Stimulated activated CD4-positive, alpha-beta T cell treated with anti-CD3 and anti-CD28 coated beads, Interleukin-4, amount 100 ng/mL, for 24 hours (primary cell): ENCODE data around the gene RPL3.

ENCODE experiments used
- DNase-seq: peaks from one replicate; pipeline ENCODE4 v3.0.0-alpha.2; 2020

RPL3 gene

GRCh38 chr22:39297490-39298240 is 21.8 kb downstream of the RPL3 start:
- no peak for DNase-seq

DNA sequence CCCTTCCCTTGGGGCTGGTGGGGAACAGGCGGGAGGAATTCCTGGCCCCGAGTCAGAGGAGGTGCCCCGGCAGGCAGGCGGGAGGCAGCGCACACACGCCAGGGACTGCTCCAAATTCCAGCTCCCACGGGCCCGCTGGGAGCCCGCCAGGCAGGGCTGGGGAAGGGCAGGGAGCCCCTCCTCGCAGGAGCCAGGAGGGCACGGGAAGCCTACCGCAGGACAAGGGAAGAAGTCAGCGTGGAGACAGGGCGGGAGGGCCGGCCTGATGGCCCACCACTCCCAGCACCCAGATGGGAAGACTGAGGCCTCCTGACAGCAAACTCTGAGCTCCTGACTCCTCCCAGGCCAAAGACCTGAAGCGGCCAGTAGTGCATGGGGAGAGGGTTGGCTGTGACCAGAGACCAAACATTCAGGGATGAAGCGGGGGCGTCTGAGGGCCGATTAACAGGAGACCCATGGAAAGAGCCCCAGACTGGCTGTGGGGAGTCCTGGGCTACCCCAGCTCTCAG is 22.4 kb downstream of the RPL3 start:
- no peak for DNase-seq

DNA sequence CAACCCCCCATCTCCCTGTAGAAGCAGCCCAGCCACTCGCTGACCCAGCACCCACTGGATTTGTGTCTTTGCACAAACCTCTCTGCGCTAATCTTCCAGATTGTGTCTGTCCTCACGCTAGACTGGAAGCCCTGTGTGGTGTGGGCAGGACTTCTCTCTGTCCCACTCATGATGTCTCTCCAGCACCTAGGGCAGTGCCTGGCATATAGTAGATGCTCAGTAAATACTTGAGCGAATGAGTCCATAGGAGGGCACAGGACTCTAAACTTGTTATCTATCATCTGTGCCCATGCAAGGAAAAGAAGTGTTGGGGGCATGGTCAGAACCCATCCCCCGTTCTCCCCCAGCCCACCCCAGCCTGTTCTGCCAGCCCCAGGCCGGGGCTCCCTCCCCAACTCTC is 22.9 kb downstream of the RPL3 start:
- no peak for DNase-seq

DNA sequence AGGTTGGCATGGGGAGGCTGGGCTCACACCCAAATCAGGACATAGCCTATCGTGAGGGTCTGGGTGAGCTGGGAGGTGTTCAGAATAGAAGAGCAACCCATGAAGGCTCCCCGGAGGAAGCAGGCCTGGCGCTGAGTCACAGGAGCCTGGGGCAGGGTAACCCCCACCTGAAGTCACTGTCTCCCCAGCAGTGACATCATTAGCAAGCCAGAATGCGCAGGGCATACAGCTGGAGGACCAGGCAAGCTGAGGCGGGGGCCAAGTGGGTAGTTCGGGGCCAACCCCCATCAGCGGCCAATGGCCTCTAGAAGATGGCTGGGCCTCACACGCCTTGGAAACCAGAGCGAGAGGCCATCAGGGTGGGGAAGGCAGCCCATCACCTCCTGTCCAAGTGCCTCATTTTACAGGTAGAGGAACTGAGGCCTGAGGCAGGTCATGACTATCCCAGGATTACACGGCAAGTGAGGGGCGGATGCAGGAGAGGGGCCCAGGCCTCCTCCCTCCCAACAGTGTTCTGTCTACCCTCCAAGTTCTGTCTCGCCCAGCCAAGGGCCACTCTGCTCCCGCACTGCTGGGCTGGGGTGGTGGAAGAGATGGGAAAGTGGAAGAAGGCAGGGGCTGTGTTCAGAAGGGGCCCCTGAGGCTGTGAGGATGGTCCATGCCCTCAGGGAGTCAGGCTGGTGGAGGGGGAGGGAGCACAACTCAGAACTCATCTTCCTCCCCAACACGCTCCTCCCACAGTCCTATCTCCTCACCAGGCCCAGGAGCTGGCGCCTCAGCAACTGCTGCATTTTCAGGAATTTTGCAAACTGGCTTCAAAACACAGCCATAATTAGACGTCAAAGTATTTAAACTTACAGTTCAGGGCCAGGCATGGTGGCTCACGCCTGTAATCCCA is 24.6 kb downstream of the RPL3 start:
- DNase-seq, result no peak

DNA sequence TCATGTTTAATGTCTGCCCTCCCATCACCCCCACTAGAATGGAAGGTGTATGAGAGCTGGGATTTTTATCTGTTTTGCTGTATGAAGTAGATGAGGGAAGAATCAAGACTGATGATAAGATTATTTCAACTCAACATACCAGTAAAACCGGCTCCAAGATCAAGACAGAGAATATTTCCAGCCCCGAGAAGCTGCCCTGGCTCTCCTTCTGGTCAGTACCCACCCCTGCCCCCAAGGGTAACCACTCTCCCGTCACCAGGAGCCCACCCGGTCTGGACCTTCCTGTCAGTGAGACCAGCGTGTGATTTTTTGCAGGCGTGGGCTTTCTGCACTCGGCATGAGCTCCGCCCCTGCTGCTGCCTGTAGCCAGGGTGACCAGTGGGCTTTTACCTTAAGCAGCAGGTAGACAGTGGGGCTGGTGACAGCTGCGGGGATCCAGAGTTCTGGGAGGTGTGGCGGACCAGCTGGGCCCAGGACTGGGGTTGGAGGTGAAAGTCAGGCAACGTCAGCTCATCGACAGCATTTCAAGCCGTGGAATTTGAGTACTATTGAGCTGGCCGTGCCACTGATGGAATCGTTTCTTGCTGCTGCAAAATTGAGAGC is 25.6 kb downstream of the RPL3 start:
- no peak for DNase-seq

DNA sequence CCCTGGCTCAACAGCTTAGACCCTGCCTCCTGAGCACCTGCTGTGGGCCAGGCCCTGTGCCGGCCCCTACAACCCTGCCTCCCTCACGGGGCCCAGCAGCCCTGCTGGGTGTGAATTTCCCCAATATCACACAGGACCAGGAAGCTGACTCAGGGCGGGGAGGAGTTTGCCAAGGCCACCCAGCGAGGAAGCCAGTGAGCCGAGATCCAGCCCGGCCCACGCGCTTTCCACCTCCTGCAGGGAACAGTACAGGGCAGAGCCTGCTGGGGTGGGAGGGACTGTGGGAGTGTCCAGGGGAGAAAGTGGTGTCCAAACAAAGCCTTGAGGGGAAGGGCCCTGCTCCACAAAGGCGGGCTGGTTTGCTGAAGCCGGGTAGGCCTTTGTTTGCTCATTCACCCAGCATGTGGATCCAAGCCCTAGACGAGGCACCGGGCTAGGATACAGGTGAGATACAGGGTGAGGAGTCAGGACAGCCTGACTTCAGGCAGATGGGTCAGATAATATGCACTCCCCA is 26.8 kb downstream of the RPL3 start:
- DNase-seq, result no peak

GRCh38 chr22:39292031-39292462 is 27.4 kb downstream of the RPL3 start:
- DNase-seq, result no peak

GRCh38 chr22:39291523-39291922 is 27.9 kb downstream of the RPL3 start:
- DNase-seq, result no peak

DNA sequence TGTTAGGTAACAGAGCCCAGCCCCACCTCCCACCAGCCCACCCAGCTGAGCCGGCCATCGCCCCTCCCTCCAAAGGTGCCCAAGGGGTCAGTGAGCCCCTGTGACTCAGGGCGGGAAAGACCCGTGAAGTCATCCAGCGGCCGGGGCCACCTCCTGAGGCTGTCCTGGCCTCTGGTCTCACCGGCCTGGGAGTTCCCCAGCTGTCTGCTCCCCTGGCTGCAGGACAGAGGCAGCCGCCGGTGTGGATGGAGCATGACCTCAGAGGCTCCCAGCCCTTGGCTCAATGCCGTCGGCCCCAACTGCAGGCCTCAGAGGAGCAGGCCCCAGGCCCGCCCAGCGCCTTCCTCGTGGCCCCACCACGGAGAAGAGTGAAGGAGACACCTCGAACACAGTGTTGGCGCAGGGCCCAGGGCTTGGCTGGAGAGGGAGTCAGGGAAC is 28.7 kb downstream of the RPL3 start:
- no peak for DNase-seq

DNA sequence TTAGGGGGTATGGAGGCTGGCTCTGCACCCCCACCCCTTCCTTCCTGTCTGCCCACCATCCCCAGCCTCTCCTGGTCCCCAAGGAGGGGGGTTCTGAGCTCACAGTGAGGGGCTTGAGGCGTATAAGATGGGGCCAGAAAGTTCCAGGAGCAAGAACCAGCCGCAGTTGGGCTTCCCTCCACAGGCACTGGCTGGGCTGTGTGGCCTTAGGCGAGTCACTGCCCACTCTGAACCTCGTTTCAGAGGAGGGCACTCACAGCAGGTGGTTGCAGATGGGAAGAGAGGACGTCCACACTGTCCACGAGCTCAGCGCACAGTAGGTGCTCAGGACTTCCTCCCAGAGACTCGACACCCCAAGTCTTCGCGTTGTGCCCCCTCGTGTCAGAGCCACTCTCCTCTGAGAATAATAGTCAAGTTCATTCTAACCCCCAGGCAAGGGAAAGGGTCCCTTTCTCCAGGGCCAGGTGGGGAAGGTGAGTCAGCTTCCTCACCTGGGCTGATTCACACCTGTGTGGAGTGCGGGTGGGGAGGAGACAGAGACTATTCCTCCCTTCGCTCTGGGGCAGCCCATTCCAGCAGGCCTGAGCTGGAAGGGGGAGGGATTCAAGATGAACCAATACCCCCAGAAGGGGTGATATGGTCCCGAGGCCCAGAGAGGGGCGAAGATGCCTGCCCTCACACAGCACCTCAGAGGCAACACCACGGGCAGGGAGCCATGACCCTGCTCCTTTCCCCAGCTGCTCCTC is 29.3 kb downstream of the RPL3 start:
- no peak for DNase-seq

- no peak for DNase-seq
Measured at GRCh38 chr22:39289533-39289932, 29.9 kb downstream of the RPL3 start.

DNA sequence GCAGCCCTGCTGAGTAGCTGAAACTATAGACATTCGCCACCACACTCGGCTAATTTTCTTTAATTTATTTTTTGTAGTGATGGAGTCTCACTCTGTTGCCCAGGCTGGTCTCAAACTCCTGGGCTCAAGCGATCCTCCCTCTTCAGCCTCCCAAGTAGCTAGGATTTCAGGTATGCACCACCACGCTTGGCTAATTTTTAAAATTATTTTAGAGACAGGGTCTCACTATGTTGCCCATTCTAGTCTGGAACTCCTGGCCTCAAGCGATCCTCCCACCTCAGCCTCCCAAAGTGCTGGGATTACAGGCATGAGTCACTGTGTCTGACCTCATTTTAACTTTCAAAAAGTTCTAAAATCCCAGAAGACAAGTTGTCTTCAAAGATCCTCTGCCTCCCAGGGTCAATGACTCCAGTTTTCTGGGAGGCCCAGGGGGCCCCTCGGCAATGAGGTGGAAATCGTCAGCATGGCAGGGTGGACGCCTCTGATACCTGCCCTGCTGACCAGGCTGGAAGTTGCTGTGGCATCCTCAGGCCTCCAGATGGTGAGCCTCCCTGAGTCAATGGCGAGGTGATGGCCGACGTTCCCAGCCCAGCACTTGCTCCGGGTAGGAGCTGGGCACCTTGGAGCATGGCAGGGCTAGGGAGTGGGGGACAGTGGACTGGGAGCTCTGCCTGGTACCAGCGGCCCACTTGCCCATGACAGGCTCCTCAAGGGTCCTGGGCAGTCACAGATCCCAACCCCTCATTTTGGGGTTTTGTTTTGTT is 31.1 kb downstream of the RPL3 start:
- DNase-seq, result no peak

DNA sequence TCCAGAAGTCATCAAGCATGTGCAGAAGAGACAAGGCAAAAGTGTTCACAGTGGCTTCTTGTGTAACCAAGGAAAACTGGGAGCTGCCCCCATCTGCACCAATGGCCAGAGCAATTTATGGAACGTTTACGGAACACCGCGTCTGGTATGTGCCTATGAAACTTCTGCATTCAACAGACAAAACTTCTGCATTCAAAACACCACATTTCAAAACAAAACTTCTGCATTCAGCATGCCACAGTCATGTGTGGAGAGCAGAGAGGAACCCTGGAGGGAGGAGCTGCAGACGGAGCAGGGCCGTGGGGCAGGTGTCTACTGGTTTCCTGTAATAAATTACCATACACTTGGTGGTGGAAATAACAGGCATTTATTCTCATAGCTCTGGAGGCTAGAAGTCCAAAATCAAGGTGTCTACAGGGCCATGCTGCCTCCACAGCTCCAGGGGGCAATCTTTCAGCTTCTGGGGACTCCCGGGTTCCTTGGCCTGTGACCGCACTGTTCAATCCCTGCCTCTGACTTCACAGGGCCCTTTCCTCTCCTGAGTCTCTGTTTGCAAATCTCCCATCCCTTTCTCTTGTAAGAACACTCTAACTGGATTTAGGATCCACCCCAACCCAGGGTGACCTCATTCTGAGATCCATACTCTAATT is 32.2 kb downstream of the RPL3 start:
- no peak for DNase-seq

DNA sequence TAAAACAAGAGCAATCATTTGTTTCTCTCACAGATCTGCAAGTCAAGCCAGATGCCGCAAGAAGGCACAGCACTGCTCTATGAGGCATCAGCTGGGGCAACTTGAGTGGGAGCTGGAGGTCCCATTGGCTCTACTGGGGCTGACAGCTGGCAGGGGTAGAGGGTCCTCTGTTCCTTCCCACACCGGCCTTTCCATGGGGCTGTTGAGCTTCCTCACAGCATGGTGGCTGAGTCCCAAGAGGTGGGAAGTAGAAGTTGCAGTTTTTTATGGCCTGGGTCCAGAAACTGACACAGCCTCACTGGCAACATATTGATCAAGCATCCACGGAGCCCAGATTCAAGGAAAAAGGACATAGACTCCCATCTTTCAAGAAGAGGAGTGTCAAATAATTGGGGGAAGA is 34.4 kb downstream of the RPL3 start:
- no peak for DNase-seq

- no peak for DNase-seq
Measured at GRCh38 chr22:39284142-39284980, 35.1 kb downstream of the RPL3 start.

- no peak for DNase-seq
Measured at GRCh38 chr22:39283322-39284141, 35.9 kb downstream of the RPL3 start.

DNA sequence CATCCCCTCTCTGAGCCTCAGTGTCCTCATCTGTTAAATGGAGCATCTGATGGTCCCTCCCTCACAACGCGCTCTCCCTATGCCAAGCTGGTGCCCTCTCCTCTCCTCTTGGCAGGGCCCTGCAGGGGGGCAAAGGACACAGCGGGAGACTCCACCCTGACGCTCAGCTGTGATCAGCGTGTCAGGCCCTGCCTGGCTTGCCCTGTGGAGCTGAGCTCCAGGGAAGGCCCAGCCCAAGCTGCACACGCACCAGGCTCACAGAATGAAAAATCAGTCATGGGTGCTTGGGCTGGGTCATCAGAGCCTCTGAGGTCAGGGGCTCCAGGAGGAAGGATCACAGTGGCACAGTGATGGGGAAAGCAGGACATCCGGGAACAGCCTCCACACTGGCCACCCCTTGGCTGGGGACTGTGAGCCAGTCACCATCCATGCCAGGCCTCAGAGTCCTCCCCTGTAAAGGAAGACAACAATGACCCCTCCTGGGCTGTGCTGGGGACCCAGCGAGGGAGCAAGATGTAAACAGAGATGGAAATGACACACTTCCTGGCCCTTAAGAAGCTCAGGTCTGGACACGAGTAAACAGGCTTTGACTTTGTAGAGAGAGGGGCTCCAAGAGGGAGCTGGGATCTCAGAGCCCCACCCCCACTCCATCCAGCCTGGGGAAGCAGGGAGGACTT is 36.6 kb downstream of the RPL3 start:
- no peak for DNase-seq

- DNase-seq, result no peak
Measured at GRCh38 chr22:39281126-39281525, 38.3 kb downstream of the RPL3 start.

DNA sequence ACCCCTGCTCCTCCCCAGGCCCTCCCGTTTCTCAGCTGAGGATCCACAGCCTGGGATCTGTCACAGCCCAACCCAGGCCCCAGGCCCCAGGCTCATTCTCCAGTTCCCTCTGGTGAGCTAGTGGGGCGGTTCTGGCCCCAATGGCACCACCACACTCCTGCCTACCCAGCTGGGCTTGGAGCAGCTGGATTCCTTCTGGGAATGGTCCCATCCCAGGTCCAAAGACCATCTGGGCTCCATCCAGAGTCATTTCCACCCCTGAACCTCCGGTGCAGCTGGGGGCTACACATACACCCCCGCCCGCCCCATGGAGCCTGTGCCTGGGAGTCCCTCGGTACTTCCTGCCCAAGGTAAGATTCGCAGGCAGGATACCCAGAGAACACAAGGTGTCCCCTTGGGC is 39.2 kb downstream of the RPL3 start:
- DNase-seq, result no peak
